Trophoblast cell (in vitro differentiated cells and primary cell): ENCODE results near the gene THOC5.

ENCODE experiments used
- DNase-seq, 2 donors: peaks; one replicate each; pipeline ENCODE4 v3.0.0-alpha.2; 2016
- H2AFZ ChIP-seq: 2 replicates; pipeline ENCODE4 v1.6.1; 2013; ENCODE audit warnings: low read length, moderate library complexity, mild to moderate bottlenecking; ENCODE audit not compliant: insufficient read depth, poor library complexity
- H2AK5ac ChIP-seq: 2 replicates; pipeline ENCODE4 v1.6.1; 2013; ENCODE audit warnings: mild to moderate bottlenecking, low read length
- H2BK120ac ChIP-seq: 2 replicates; pipeline ENCODE4 v1.6.1; 2013; ENCODE audit warnings: low read length, mild to moderate bottlenecking, moderate library complexity; ENCODE audit not compliant: insufficient read depth, poor library complexity
- H2BK12ac ChIP-seq: 2 replicates; pipeline ENCODE4 v1.6.1; 2013; ENCODE audit warnings: mild to moderate bottlenecking, low read length, moderate library complexity
- H2BK5ac ChIP-seq: 2 replicates; pipeline ENCODE4 v1.6.1; 2013; ENCODE audit warnings: low read length, low read depth, moderate library complexity, mild to moderate bottlenecking; ENCODE audit not compliant: poor library complexity
- H3K14ac ChIP-seq: 2 replicates; pipeline ENCODE4 v1.6.1; 2013; ENCODE audit warnings: mild to moderate bottlenecking, low read length
- H3K18ac ChIP-seq: 2 replicates; pipeline ENCODE4 v1.6.1; 2013; ENCODE audit warnings: mild to moderate bottlenecking, low read length
- H3K23ac ChIP-seq: 2 replicates; pipeline ENCODE4 v1.6.1; 2013; ENCODE audit warnings: low read length
- H3K27ac ChIP-seq: 2 replicates; pipeline ENCODE4 v1.5.1; 2013; ENCODE audit warnings: low read depth, mild to moderate bottlenecking, inconsistent platforms, low read length, moderate library complexity
- H3K27me3 ChIP-seq: 2 replicates; pipeline ENCODE4 v1.6.1; 2013; ENCODE audit warnings: inconsistent platforms, mild to moderate bottlenecking, low read length, moderate library complexity; ENCODE audit not compliant: insufficient read depth
- H3K36me3 ChIP-seq, 2 experiments: 1 replicate in 1 of 2; 2 replicates in 1 of 2; pipeline ENCODE4 v1.6.1; 2013; ENCODE audit warnings: low read length in 2 of 2, mild to moderate bottlenecking in 2 of 2, moderate library complexity in 1 of 2; ENCODE audit not compliant: insufficient read depth in 2 of 2, control insufficient read depth in 1 of 2
- H3K4ac ChIP-seq: 2 replicates; pipeline ENCODE4 v1.6.1; 2013; ENCODE audit warnings: low read depth, mild to moderate bottlenecking, low read length, moderate library complexity
- H3K4me1 ChIP-seq, 2 experiments: 1 replicate in 1 of 2; 2 replicates in 1 of 2; pipeline ENCODE4 v1.6.1; 2013; ENCODE audit warnings: low read length in 2 of 2, mild to moderate bottlenecking in 2 of 2, moderate library complexity in 1 of 2; ENCODE audit not compliant: insufficient read depth in 2 of 2, control insufficient read depth in 1 of 2
- H3K4me2 ChIP-seq: 2 replicates; pipeline ENCODE4 v1.6.1; 2013; ENCODE audit warnings: inconsistent platforms, mild to moderate bottlenecking, low read length, moderate library complexity
- H3K4me3 ChIP-seq: 2 replicates; pipeline ENCODE4 v1.5.1; 2013; ENCODE audit warnings: mild to moderate bottlenecking, low read depth, low read length, inconsistent platforms
- H3K79me1 ChIP-seq: one replicate; pipeline ENCODE4 v1.6.1; 2013; ENCODE audit warnings: low read length
- H3K79me2 ChIP-seq: 2 replicates; pipeline ENCODE4 v1.6.1; 2013; ENCODE audit warnings: low read length, mild to moderate bottlenecking; ENCODE audit not compliant: control insufficient read depth, insufficient read depth, poor library complexity
- H3K9ac ChIP-seq: 2 replicates; pipeline ENCODE4 v1.6.1; 2013; ENCODE audit warnings: mild to moderate bottlenecking, low read length
- H3K9me3 ChIP-seq: 2 replicates; pipeline ENCODE4 v1.6.1; 2013; ENCODE audit warnings: low read depth, mild to moderate bottlenecking, control low read depth, inconsistent platforms, low read length; ENCODE audit not compliant: insufficient read depth
- H4K12ac ChIP-seq: 2 replicates; pipeline ENCODE4 v1.6.1; 2013; ENCODE audit warnings: low read depth, mild to moderate bottlenecking, low read length, moderate library complexity
- H4K8ac ChIP-seq: 2 replicates; pipeline ENCODE4 v1.6.1; 2013; ENCODE audit warnings: low read depth, mild to moderate bottlenecking, low read length, moderate library complexity
- H4K91ac ChIP-seq: one replicate; pipeline ENCODE4 v1.6.1; 2013; ENCODE audit warnings: low read depth, mild to moderate bottlenecking, low read length, moderate library complexity
- WGBS: extraction: QIAGEN DNeasy Blood & Tissue Kit; methylation state at CpG from one replicate; pipeline ENCODE4 v1.1.7; 2013; ENCODE audit warnings: missing lambda C conversion rate; ENCODE audit not compliant: insufficient read length, insufficient coverage; ENCODE audit errors: extremely low coverage; 5-methylcytosine and 5-hydroxymethylcytosine counted together

The THOC5 gene

DNA sequence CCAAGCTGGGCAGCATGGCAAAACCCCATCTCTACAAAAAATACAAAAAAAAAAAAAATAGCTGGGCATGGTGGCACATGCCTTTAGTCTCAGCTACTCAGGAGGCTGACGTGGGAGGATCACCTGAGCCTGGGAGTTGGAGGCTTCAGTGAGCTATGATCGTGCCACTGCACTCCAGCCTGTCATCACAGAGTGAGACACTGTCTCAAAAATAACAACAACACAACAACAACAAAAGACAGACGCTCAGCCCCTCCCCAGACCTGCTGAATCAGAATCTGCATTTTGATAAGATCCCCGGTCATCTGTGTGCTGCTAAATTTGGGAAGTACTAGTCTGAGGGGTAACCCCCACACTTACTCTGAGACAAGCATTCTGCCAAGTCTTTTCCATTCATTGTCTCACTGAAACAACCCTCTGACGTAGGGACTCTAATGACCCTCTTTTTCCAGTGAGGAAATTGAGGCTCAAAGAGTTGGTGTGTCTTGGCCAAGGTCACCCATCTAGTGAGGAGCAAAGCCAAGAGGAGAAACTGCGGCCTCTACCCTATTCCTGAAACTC is 66.1 kb downstream of the THOC5 start:
- Histone ChIP-seq H2BK120ac (no peak overlapping the region), H2BK5ac (no peak overlapping the region), H3K9me3 (peaks cover 3% of the 10 kb centered on the region)

DNA sequence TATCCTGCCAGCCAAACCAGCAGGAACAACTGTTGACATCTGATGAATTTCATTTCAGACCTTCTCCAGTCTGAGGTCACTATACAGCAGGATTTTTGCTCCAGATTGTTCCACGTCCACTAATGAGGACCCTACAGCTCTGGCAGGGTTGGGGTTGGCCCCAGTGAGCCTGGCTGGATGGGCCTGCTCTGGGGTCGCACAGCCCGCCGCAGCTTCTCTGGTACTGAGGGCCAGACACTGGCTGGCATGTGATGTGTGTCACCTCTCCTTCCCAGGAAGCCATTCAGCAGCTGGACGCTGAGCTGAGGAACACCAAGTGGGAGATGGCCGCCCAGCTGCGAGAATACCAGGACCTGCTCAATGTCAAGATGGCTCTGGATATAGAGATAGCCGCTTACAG is 68.1 kb downstream of the THOC5 start:
- WGBS, result no CpG with 5 or more reads among the region's 8 CpGs
- H2BK120ac ChIP-seq, result no peak overlapping the region
- no peaks in the 10 kb centered on the region for H3K79me2 ChIP-seq

More for the DNA sequence above, 66.1 kb downstream of the THOC5 start:
- Histone ChIP-seq H4K12ac (no peak overlapping the region), H2BK12ac (no peak overlapping the region), H3K4me3 (no peak overlapping the region), H3K79me2 (no peaks in the 10 kb centered on the region), H3K4me2 (no peak overlapping the region), H4K91ac (no peak overlapping the region), H3K9ac (no peak overlapping the region), H3K36me3 (no peaks in the 10 kb centered on the region), H2AFZ (no peak overlapping the region), H3K27ac (no peak overlapping the region), H3K4me1 (no peaks in the 10 kb centered on the region), H3K4ac (no peak overlapping the region), H3K27me3 (no peaks in the 10 kb centered on the region), H4K8ac (no peak overlapping the region), H2AK5ac (no peak overlapping the region), H3K18ac (no peak overlapping the region), H3K14ac (no peak overlapping the region), H3K23ac (no peak overlapping the region), H3K79me1 (no peaks in the 10 kb centered on the region)
- no peak for DNase-seq
- no CpG with 5 or more reads among the region's 6 CpGs for WGBS

DNA sequence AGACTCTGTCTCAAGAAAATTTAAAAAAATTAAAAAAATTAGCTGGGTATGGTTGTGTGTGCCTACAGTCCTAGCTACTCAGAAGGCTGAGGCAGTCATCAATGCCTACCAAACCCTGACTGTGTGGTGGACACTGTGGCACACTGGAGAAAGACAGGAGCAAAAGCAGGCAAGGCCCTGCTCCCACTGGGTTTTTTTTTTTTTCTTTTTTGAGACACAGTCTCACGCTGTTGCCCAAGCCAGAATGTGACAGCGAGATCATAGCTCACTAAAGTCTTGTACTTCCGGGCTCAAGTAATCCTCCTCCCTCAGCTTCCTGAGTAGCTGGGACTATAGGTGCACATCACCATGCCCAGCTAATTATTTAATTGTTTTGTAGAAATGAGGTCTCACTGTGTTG is 68.9 kb downstream of the THOC5 start:
- no peak overlapping the region for H3K9ac ChIP-seq
- H3K4me3 ChIP-seq, result no peak overlapping the region
- peaks cover 9 to 10% of the 10 kb centered on the region in 2 experiments for H3K4me1 ChIP-seq
- H3K18ac ChIP-seq, result no peak overlapping the region
- H3K4ac ChIP-seq, result no peak overlapping the region
- no peak overlapping the region for H2AK5ac ChIP-seq
- no CpG with 5 or more reads among the region's 3 CpGs for WGBS
- H3K9me3 ChIP-seq, result peaks cover 16% of the 10 kb centered on the region
- no peak overlapping the region for H2BK5ac ChIP-seq
- H2AFZ ChIP-seq, result no peak overlapping the region
- no peak overlapping the region for H4K12ac ChIP-seq
- peaks cover 22% of the 10 kb centered on the region for H3K27me3 ChIP-seq
- H3K23ac ChIP-seq, result no peak overlapping the region
- no peak overlapping the region for H2BK120ac ChIP-seq
- H4K8ac ChIP-seq, result no peak overlapping the region
- no peaks in the 10 kb centered on the region for H3K79me2 ChIP-seq
- H3K27ac ChIP-seq, result no peak overlapping the region
- DNase-seq, result no peak
- no peak overlapping the region for H3K14ac ChIP-seq
- H3K79me1 ChIP-seq, result no peaks in the 10 kb centered on the region
- H3K36me3 ChIP-seq, result no peaks in the 10 kb centered on the region
- H3K4me2 ChIP-seq, result no peak overlapping the region
- H4K91ac ChIP-seq, result no peak overlapping the region
- no peak overlapping the region for H2BK12ac ChIP-seq

More for the DNA sequence above, 68.1 kb downstream of the THOC5 start:
- H3K4me1 ChIP-seq, result peaks cover 6 to 7% of the 10 kb centered on the region in 2 experiments
- no peak overlapping the region for H2AK5ac ChIP-seq
- no peak overlapping the region for H3K4me2 ChIP-seq
- peaks cover 10% of the 10 kb centered on the region for H3K9me3 ChIP-seq
- no peak overlapping the region for H4K91ac ChIP-seq
- H3K23ac ChIP-seq, result no peak overlapping the region
- no peak overlapping the region for H3K4me3 ChIP-seq
- peaks cover 14% of the 10 kb centered on the region for H3K27me3 ChIP-seq
- H3K18ac ChIP-seq, result no peak overlapping the region
- no peaks in the 10 kb centered on the region for H3K36me3 ChIP-seq
- no peaks in the 10 kb centered on the region for H3K79me1 ChIP-seq
- no peak overlapping the region for H2BK12ac ChIP-seq
- no peak overlapping the region for H3K14ac ChIP-seq
- H2BK5ac ChIP-seq, result no peak overlapping the region
- no peak overlapping the region for H3K4ac ChIP-seq
- H4K8ac ChIP-seq, result no peak overlapping the region
- no peak overlapping the region for H4K12ac ChIP-seq
- H3K9ac ChIP-seq, result no peak overlapping the region
- no peak for DNase-seq
- no peak overlapping the region for H3K27ac ChIP-seq
- no peak overlapping the region for H2AFZ ChIP-seq

DNA sequence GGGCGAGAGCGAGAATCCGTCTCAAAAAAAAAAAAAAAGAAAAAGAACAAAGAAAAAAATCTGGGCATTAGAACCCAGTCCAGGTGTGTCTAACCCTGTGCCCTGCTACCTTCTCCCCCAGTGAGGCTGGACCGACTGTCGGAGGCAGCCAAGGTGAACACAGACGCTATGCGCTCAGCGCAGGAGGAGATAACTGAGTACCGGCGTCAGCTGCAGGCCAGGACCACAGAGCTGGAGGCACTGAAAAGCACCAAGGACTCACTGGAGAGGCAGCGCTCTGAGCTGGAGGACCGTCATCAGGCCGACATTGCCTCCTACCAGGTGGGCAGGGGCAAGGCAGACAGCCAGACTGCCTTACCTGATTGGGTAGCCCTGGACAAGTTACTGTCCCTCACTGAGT is 70.3 kb downstream of the THOC5 start:
- no peaks in the 10 kb centered on the region for H3K79me1 ChIP-seq
- no peak overlapping the region for H3K4me2 ChIP-seq
- no peak overlapping the region for H2AK5ac ChIP-seq
- H4K12ac ChIP-seq, result no peak overlapping the region
- no peaks in the 10 kb centered on the region for H3K79me2 ChIP-seq
- H3K18ac ChIP-seq, result no peak overlapping the region
- no peak overlapping the region for H3K27ac ChIP-seq
- H4K91ac ChIP-seq, result no peak overlapping the region
- no peak overlapping the region for H2BK120ac ChIP-seq
- no peak overlapping the region for H3K4me3 ChIP-seq
- H3K4me1 ChIP-seq, result peaks cover 9 to 10% of the 10 kb centered on the region in 2 experiments
- H3K14ac ChIP-seq, result no peak overlapping the region
- no peak overlapping the region for H2BK12ac ChIP-seq
- H3K4ac ChIP-seq, result no peak overlapping the region
- peaks cover 16% of the 10 kb centered on the region for H3K9me3 ChIP-seq
- no peak overlapping the region for H2AFZ ChIP-seq
- H3K36me3 ChIP-seq, result no peaks in the 10 kb centered on the region
- no peak overlapping the region for H3K23ac ChIP-seq
- no peak for DNase-seq
- no peak overlapping the region for H2BK5ac ChIP-seq
- H3K9ac ChIP-seq, result no peak overlapping the region
- WGBS, result no CpG with 5 or more reads among the region's 13 CpGs
- no peak overlapping the region for H4K8ac ChIP-seq
- peaks cover 33% of the 10 kb centered on the region for H3K27me3 ChIP-seq
